Esophagus (tissue), 2 donors: ENCODE results near the gene SENP3. TPM values are rescaled to one million over a fixed set of nuclear protein-coding genes. Genes with fewer than 3 reads are reported as not detected.
"Not testable (repeated sequence)": the region's sequence is repeated elsewhere in the genome, so short reads cannot be mapped to it uniquely, and the experiment has no call there.

Experiments used
- H3K27ac ChIP-seq, 2 donors: one replicate each; pipeline ENCODE4 v1.5.1; 2013; ENCODE audit warnings: low read depth in 2 of 2, mild to moderate bottlenecking in 2 of 2, inconsistent platforms in 1 of 2, low read length in 1 of 2, moderate library complexity in 1 of 2
- H3K27me3 ChIP-seq, 2 donors: one replicate each; pipeline ENCODE4 v1.6.1; 2013; ENCODE audit warnings: low read length in 2 of 2, control low read depth in 1 of 2, mild to moderate bottlenecking in 1 of 2; ENCODE audit not compliant: insufficient read depth in 2 of 2, control insufficient read depth in 1 of 2
- H3K36me3 ChIP-seq, 2 donors: one replicate each; pipeline ENCODE4 v1.6.1; 2013; ENCODE audit warnings: low read length in 1 of 2; ENCODE audit not compliant: control insufficient read depth in 2 of 2, insufficient read depth in 2 of 2
- H3K4me1 ChIP-seq, 2 donors: one replicate each; pipeline ENCODE4 v1.6.1; 2013; ENCODE audit warnings: low read length in 1 of 2; ENCODE audit not compliant: control insufficient read depth in 2 of 2, insufficient read depth in 2 of 2
- H3K4me3 ChIP-seq, 2 donors: one replicate each; pipeline ENCODE4 v1.5.1; 2013; ENCODE audit warnings: low read length in 2 of 2, mild to moderate bottlenecking in 2 of 2, low read depth in 1 of 2, moderate library complexity in 1 of 2
- H3K9me3 ChIP-seq, 2 donors: one replicate each; pipeline ENCODE4 v1.6.1; 2013; ENCODE audit warnings: mild to moderate bottlenecking in 2 of 2, low read depth in 1 of 2, low read length in 1 of 2, moderate library complexity in 1 of 2; ENCODE audit not compliant: control insufficient read depth in 2 of 2, insufficient read depth in 1 of 2
- WGBS, 2 donors: extraction: QIAGEN DNeasy Blood & Tissue Kit; methylation state at CpG; one replicate each; pipeline ENCODE4 v1.1.7; 2013; 5-methylcytosine and 5-hydroxymethylcytosine counted together
- polyA plus RNA-seq, 2 donors: library from polyadenylated mRNA; stranded (reverse); fragments of 200-250 nt; gene quantifications; one replicate each; pipeline ENCODE4 v1.2.3, GENCODE V29; 2013
- donor health status: healthy with polysubstance abuse.
- donor health status: Bipolar disorder and iron deficiency.

SENP3 gene
- polyA plus RNA-seq, 2 donors = 21.6 to 33.6 TPM

DNA sequence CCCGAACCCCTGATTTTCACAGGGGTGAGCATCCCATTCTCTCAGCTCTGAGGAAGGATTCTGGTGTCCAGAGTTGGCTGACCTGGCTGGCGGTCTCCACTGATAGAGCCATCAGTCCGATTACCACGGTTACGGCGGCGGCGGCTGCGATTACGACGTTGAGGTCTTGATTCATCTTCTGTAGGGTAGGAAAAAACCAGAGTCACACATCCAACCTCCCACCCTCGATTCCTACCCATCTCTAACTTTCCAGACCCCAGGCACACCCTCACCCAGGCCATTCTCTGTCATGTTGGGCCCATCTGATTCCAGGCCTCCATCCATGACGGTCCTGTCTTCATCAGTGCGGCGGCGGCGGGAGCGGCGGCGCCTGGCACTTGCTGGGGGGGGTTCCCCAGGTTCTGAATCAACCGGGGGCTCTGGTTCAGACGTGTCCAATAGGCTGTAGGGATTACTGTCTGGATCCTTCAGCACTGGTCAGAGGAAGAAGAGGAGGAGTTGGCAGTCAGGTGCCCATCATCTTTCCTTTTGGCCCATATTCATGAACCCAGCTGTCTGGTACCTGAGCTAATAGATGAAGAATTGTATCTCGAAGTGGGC lies 30.8 kb downstream of the SENP3 start:
- no peaks in the 10 kb centered on the region for H3K4me1 ChIP-seq
- no peak overlapping the region for H3K4me3 ChIP-seq
- no peak overlapping the region for H3K27ac ChIP-seq
- peaks cover 12 to 33% of the 10 kb centered on the region in 2 donors for H3K36me3 ChIP-seq
- no peaks in the 10 kb centered on the region for H3K27me3 ChIP-seq
- H3K9me3 ChIP-seq = no peaks in the 10 kb centered on the region
- WGBS, 2 donors = 90 to 91% methylated on average over 23 of the region's 23 CpGs

DNA sequence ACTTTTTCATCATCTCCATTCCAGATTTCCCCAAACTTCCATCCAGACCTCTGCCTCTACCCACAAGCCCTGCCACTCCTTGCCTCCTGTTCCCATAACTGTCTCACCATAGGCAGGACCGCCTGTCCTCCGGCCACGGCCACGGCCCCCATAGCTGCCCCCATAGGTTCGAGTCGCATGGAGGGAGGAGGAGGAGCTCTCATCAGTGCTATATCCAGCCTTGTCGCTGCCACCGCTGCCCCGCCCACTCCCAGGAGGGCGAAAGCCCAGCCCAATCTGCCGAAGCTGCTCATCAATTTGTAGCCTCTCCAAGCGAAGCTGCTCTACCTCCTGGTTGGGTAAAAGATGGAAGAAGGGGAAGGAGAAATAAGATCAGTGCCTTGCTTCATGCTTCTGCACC lies 31.6 kb downstream of the SENP3 start:
- H3K36me3 ChIP-seq = peaks cover 12 to 33% of the 10 kb centered on the region in 2 donors

DNA sequence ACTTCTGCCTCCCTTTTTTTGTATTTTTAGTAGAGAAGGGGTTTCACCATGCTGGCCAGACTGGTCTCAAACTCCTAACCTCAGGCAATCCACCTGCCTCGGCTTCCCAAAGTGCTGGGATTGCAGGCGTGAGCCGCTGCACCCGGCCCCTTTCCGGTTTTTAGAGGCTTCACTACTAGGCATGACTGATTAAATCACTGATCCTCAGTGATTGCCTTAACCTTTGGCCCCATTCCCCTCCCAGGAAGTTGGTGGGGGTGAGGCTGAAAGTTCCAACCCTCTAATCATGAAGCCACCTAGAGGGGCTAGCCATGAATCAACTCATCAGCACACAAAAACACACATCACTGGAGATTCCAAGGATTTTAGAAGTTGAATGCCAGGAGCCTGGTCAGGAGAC lies 35.8 kb downstream of the SENP3 start:
- H3K4me1 ChIP-seq, H3K4me3 ChIP-seq, H3K9me3 ChIP-seq, H3K27ac ChIP-seq, H3K27me3 ChIP-seq: not testable (repeated sequence)
- peaks cover 5 to 43% of the 10 kb centered on the region in 2 donors for H3K36me3 ChIP-seq
- WGBS, 2 donors = 84 to 86% methylated on average over 5 of the region's 5 CpGs

More for the DNA sequence above, 31.6 kb downstream of the SENP3 start:
- no peaks in the 10 kb centered on the region for H3K27me3 ChIP-seq
- no peaks in the 10 kb centered on the region for H3K9me3 ChIP-seq
- WGBS, 2 donors = 83 to 91% methylated on average over 12 of the region's 12 CpGs
- H3K4me1 ChIP-seq = no peaks in the 10 kb centered on the region
- H3K27ac ChIP-seq = no peak overlapping the region
- no peak overlapping the region for H3K4me3 ChIP-seq

DNA sequence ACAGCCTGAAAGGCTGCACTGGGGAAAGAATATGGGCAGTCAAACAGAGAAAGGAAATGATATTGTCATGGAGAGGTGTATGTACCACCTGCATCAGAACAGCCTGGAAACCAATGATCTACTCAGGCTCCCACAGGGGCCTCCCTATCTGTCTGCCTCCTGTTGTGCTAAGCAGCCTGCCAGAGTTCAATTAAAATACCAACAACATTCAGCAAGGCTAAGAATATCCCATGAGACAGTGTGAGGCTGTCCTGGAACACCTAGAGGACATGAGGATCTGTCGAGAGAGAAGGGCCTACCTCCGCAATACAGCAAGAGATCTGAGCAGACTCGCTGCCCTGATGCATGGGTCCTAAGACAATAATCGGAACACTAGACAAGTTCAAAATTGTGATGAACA lies 44.6 kb downstream of the SENP3 start:
- H3K27ac ChIP-seq = no peak overlapping the region
- H3K9me3 ChIP-seq = no peaks in the 10 kb centered on the region
- H3K36me3 ChIP-seq = peaks cover 8 to 19% of the 10 kb centered on the region in 2 donors
- H3K27me3 ChIP-seq = no peaks in the 10 kb centered on the region
- no peak overlapping the region for H3K4me3 ChIP-seq
- WGBS, 2 donors = 94 to 97% methylated on average over 4 of the region's 4 CpGs
- H3K4me1 ChIP-seq = no peaks in the 10 kb centered on the region

DNA sequence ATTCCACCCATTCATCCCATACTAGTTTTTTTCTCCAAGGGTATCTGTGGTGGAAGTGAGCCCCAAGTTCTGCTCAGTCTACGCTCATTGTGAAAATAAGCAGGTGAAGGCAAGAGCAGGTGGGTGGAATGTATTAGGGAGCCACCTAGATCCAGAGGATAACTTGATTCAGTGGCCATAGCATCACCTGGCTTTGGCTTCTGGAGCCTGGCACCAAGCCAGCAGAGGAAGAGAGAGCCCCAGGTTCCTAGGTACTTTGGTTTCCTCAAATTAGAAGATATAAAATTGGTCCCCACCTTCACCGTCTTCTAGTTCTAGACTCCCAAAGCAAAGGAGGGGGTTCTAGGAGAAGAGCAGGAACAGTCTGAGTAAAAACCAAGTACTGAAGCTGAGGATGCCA lies 48.9 kb downstream of the SENP3 start:
- H3K27ac ChIP-seq = no peak overlapping the region
- no peaks in the 10 kb centered on the region for H3K4me1 ChIP-seq
- H3K4me3 ChIP-seq = no peak overlapping the region
- H3K36me3 ChIP-seq = peaks cover 2 to 3% of the 10 kb centered on the region in 2 donors
- H3K27me3 ChIP-seq = no peaks in the 10 kb centered on the region
- WGBS, 2 donors = 97 to 100% methylated on average over 2 of the region's 2 CpGs
- no peaks in the 10 kb centered on the region for H3K9me3 ChIP-seq

DNA sequence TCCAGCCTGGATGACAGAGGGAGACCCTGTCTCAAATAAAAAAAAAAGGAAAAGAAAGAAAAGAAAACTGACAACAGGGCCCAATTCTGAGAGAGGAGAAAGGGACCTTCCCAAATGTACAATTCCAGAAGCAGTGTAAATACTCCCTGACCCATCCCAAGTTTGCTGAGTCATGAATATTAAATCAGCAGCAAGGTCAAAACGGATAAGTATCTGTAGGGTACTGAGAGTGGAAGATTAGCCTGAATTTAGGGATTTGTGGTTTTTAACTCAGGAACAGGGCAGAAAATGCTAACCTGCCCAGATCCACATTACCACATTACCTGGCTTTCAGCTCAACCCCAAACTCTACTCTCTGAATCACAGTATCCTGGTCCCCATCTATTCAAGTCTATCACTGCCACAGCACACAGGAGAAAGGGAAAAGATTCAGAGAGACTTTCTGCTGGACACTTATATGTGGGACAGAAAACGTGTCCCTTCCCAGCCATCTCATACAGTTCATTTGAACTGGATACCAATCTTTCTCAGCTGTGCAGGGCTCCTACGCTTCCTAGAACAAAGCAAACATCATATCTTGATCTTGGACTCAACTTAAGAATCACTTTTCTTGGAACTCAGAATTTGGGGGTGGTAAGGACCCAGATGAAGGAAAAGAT lies 50.0 kb downstream of the SENP3 start:
- H3K4me3 ChIP-seq = no peak overlapping the region
- H3K4me1 ChIP-seq = no peaks in the 10 kb centered on the region
- H3K36me3 ChIP-seq = peaks cover 0 to 2% of the 10 kb centered on the region in 2 donors

DNA sequence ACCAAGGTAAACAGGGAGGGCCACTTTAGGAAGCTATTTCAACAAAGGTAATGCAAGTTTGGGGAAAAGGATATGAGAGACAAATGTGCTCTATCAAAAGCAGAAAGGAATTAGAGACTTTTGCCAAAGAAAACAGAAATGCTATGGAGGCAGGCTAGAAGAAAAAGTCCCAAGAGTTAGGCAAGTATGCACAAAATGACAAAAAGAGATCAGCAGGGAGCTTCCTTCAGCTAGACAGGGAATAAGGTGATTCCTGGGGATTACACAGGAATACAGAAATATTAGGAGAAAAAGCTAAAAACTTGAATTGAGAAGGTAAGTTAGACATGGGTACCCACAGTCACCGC lies 50.5 kb downstream of the SENP3 start:
- Histone ChIP-seq H3K27me3 (no peaks in the 10 kb centered on the region), H3K9me3 (no peaks in the 10 kb centered on the region), H3K4me1 (no peaks in the 10 kb centered on the region), H3K36me3 (peaks cover 0 to 2% of the 10 kb centered on the region in 2 donors), H3K4me3 (no peak overlapping the region), H3K27ac (no peak overlapping the region)
- 96 to 97% methylated on average over 1 of the region's 1 CpG for WGBS, 2 donors

More for the DNA sequence above, 50.0 kb downstream of the SENP3 start:
- 57 to 62% methylated on average over 3 of the region's 3 CpGs for WGBS, 2 donors
- Histone ChIP-seq H3K9me3 (no peaks in the 10 kb centered on the region), H3K27ac (no peak overlapping the region), H3K27me3 (no peaks in the 10 kb centered on the region)

DNA sequence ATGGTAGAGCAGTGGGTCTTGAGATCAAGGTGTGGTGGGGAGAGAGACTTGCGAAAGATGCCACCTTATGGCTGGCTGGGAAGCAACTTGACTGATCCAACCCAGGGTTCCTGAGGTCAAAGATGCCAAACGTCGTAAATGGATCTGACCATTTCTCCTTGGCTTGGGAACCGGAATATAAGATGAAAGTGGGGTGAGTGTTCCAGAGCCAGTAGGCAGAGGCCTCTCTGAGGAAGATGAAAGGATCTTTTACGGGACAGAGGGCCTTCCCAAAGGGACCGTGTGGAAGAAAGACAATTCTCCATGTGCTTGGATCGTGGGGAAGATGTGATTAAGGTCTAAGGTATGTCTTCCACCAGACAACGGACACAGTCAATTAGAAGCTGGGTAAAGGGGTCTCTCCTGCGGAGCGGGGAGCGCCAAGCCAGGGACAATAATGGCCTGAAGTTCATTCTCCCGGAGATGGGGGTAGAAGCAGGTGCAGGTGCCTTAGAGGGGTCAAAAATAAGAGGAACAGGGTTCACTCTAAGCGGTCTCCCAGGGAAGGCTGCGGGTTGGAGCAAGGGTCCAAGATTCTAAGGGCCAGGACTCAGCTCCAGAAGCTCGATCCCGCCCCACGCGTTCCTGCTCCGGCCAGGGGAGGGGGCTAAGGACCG lies 52.2 kb downstream of the SENP3 start:
- Histone ChIP-seq H3K9me3 (no peaks in the 10 kb centered on the region), H3K4me1 (no peaks in the 10 kb centered on the region), H3K36me3 (peaks cover 0 to 2% of the 10 kb centered on the region in 2 donors), H3K27me3 (no peaks in the 10 kb centered on the region), H3K27ac (peak overlapping the region; percentile 98 to 99), H3K4me3 (peak overlapping the region; percentile 85 to 89)
- WGBS, 2 donors = 4 to 5% methylated on average over 19 to 20 of the region's 20 CpGs

DNA sequence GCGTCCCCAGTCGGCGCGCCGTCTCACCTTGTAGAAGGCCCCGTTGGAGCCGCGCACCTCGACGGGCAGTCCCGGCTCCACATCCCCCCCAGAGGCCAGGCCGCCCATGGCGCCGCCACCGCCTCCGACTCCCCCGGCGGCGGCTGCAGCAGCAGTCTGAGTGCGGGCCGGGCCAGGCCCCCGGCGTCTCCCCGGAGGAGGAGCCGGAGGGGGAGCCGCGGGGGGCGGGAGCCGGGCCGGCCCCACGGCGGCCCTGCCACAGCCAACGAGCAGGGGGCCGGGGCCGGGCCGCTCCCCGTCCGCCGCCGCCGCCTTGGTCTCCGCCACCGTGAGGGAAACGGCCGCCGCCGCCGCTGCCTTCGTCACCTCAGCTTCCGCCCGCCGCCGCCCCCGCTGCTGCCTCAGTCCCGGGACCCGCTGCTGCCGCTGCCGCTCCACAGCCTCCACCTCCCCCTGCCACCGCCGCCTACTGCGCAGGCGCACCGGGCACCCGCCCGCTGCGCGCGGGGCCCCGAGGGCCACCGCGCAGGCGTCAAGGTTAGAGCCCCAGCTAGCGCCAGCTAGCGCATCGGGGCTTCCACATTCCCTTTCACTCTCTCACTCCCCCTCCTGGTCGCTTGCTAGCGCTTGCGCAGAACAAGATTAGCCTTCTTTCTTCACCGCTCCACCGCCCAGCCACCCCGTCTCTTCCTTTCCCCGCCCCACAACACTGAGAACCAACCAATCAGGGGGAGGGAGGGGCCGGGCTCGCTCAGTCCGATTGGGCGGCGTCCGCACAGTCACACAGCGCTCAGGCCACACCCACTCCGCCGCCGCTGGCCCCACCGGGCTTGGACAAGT lies 52.9 kb downstream of the SENP3 start, which contains the start of gene FXR2:
Gene FXR2 (minus strand): TSS at position 473 of the 840 bp plus-strand sequence. CDS start 365 bp downstream, at position 108.
- no peaks in the 10 kb centered on the region for H3K4me1 ChIP-seq
- peak within 1 kb of the TSS; percentile 98 to 99 for H3K27ac ChIP-seq
- peak within 1 kb of the TSS; percentile 85 to 89 for H3K4me3 ChIP-seq
- H3K27me3 ChIP-seq = no peaks in the 10 kb centered on the region
- no peaks in the 10 kb centered on the region for H3K9me3 ChIP-seq
- 1% methylated on average over 49 to 93 of the region's 93 CpGs for WGBS, 2 donors
- H3K36me3 ChIP-seq = peaks cover 0 to 2% of the 10 kb centered on the region in 2 donors
